Measurements from ENCODE around the gene RPL38.

Gene RPL38

DNA sequence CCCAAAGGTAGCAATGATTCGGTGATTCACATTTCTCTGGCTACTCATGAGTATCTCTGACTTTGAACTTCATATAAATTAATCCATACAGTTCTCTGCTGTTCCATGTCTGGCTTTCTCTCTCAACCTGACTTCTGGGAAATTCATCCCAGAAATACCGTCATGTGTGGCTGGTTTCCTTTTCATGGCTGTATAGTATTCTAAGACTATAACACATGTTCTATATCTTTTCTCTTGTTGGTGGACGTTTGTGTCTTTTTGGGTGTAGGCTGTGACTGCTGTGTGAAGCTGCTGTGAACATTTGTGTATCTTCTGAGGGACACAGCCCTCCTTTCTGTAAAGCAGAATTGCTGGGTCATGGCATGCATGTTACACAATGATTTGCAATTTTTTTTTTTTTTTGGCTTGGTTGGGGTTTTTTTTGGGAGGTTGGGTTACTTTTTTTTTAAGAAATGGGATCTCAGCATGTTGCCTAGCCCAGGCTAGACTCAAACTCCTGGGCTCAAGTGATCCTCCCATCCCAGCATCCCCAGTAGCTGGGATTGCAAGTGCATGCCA, 16.2 kb downstream of the RPL38 start:
- in situ Hi-C loops (cut with HindIII; ENCODE audit: low pct_ligation_motif_present, low pct_unique_long_range_greater_than_20kb, low sequenced_read_pairs) = no loop called here
- no peak for DNase-seq

DNA sequence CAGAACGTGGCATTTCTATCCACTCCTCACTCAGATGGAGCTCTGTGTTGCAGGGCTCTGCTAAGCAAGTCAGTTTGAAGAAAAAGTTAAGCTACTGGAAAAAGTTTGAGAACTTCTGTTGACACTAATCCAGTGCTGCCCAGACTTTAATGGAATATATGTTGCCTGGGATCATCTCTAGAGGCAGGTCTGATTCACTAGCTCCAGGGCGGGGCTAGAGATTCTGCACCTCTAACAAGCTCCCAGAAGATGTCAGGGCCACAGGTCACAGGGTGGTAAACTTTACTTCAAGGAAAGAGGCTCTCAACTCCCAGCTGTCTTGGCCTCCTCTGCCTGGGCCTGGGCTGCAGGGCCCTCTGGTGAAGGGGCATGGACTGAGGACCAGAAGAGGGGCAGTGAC, 16.7 kb downstream of the RPL38 start:
- DNase-seq = no peak
- in situ Hi-C loops (cut with HindIII; ENCODE audit: low pct_ligation_motif_present, low pct_unique_long_range_greater_than_20kb, low sequenced_read_pairs) = no loop called here

DNA sequence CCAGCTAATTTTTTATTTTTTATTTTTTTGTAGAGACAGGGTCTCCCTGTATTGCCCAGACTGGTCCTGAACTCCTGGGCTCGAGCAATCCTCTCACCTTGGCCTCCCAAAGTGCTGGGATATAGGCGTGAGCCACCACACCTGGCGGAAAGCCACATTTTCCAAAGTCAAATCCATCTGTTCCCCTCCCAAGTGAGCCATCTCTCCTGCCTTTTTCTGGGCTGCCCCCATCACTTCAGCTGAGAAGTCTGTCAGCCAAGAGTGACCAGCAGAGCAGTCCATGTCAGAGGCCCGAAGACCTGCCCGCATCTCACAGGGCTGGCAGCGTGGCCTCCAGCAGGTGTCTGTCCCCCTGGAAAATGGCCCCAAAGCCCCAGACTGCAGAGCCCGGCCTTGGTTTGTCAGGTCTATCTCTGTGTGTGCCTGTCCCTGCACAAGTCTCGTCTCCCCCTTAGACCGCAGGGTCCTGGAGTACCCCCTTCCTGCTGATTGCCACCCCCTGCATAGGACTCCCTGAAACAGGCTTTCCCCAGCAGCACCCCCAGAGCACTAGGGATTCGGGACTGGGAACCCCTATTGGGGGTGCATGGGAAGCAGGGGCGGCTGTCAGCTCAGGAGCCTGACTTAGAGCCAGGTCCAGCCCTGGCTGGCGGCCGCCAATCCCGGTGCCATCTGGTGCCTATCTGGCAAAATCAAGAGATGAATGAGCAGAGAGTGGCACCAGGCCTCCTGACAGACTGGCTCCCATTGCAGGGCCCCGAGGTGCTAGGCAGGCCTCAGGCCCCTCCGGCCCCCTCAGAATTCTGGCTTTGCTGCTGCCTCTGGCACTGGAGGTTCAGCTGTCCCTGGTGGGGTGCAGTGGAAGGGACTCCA, 17.7 kb downstream of the RPL38 start:
- in situ Hi-C loops (cut with HindIII; ENCODE audit: low pct_ligation_motif_present, low pct_unique_long_range_greater_than_20kb, low sequenced_read_pairs) = no loop called here
- DNase-seq = no peak

DNA sequence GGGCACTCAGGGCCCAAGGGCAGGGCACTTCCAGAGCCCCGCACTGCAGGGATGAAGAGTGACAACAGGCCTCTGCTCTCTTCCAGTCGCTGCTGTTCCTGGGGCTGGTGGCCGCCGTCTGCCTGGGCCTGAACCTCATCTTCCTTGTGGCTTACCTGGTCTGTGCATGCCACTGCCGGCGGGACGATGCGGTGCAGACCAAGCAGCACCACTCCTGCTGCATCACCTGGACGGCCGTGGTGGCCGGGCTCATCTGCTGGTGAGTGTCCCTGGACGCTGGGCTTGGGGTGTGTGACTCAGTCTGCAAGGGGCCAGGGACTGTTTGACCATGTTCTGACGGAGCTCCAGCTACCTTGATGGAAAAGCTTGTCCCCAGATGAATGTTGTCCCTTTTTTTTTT, 18.9 kb downstream of the RPL38 start:
- in situ Hi-C loops (cut with HindIII; ENCODE audit: low pct_ligation_motif_present, low pct_unique_long_range_greater_than_20kb, low sequenced_read_pairs) = no loop called here
- DNase-seq = no peak

DNA sequence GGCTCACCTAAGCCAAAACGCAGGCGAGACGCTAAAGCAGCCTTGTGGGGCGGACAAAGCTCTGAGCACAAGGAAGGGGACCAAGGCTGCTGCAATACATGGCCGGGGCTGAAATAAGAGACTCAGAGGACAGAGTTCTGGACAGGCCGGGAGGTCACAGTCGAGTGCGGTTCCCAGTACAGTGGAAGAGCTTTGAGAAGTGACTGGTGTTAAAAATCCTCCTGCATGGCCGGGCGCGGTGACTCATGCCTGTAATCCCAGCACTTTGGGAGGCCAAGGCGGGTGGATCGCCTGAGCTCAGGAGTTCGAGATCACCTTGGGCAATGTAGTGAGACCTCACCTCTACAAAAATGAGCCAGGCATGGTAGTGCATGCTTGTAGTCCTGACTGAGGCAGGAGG, 20.4 kb downstream of the RPL38 start:
- in situ Hi-C loops (cut with HindIII; ENCODE audit: low pct_ligation_motif_present, low pct_unique_long_range_greater_than_20kb, low sequenced_read_pairs) = no loop called here
- no peak for DNase-seq

DNA sequence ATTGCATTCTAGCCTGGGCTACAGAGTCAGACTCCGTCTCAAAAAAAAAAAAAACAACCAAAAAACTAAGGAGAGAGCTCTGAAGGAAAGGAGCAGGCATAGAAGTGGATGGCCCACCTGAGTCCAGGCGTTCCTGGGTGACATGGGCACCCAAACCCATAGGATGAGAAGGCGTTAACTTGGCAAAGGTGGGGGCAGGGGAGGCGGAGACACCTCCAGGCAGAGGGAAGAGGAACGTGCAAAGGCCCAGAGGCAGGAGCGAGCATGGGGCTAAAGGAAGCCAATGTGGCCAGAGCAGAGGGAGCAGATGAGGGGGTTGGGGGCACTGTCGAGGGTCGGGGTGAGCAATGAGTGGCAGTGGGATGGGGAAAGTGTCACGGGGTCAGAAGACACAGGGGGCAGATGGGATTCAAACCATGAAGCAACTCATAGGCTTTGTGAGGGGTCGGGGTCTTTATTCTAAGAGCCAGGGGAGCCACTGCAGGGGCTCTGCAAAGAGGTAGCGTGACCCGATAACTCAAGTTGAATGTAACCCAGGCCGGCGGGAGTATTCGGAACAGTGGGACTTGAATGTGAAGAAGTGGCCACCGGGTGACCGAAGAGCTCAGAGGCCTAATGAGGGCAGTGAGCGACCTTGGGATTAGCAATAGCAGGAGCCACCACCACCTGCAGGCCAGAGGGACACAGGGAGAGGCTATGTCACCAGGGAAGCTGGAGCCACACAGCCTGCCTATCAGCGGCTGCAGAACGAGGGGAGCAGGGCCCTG, 21.7 kb downstream of the RPL38 start:
- in situ Hi-C loops (cut with HindIII; ENCODE audit: low pct_ligation_motif_present, low pct_unique_long_range_greater_than_20kb, low sequenced_read_pairs) = no loop called here
- no peak for DNase-seq

DNA sequence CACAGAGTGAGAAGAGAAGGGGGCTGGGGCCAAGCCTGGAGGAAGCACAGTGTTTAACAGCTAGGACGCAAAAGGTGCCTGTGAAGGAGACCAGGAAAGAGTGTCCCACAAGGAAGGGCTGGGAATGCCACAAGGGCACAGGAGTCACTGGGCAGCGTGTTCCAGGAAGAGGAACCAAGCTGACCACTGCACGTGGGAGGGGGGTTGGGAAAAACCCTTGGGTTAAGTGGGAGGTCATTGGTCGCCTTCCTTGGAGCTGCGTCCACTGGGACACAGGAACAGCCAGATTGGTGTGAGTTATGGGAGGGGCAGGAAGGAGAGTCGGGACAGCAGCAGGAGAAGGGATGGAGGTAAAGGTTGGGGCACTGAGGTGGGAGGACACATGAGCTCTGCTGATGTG, 22.8 kb downstream of the RPL38 start:
- no peak for DNase-seq
- in situ Hi-C loops (cut with HindIII; ENCODE audit: low pct_ligation_motif_present, low pct_unique_long_range_greater_than_20kb, low sequenced_read_pairs) = no loop called here

DNA sequence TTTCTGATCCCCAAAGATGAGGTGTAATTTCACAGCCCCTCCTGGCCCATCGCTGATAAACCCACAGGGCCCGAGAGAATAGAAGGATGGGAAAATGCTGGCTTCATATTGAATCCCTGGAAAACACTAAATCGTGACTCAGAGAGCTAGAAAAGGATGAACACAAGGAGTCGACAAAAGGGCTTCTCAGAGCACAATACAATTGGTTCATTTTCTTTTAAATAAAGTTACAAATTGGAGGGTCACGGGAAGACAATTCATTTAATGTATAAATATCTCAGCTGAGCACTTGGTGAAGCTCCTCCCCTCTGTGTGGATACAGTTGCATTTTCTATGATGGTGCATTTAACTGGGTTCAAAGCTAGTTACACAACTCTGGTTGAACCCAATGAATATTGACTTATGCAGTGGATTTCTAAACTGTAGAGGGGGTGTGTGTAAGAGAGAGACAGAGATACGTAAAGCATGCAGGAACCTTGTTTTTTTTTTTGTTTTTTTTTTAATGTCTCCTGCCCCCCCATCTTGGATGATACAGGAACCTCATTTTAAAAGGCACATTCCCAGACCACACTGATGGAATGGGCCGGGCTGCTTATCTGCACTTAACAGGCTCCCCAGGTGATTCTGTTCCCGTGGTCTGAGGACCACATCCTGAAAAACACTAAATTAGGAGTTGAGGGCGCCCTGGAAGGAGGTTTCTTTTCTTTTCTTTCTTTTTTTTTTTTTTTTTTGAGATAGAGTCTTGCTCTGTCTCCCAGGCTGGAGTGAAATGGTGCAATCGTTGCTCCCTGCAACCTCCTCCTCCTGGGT, 24.0 kb downstream of the RPL38 start:
- DNase-seq = no peak
- in situ Hi-C loops (cut with HindIII; ENCODE audit: low pct_ligation_motif_present, low pct_unique_long_range_greater_than_20kb, low sequenced_read_pairs) = no loop called here

DNA sequence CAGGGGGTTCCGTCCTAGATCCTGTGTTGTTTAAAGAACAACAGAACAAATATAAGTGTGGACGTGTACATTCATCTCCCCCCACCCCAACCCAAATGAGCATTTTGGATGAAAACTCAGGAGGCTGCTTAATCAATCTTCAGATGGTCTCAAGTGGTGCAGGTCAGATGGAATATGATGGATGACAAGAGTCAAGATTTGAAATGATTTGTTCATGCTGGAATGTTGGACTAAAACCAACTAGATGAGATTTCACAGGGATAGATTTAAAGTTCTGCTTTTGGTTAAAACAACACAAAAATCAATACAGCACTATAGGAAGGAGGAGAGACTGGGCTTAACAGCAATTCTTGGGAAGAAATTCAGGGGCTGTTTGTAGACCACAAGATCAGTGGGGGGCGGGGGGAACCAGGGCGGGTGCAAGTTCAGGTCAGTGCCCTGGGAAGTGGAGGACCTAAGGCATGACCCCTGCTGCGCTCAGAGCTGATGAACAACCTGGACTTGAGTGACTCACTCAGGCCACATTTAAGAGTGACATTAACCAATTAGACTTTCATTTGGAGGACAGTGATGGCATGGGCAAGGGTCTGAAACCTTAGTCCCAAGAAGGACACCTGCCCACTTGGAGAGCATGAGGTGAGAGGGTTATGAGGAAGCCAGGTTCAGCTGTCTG, 25.0 kb downstream of the RPL38 start:
- DNase-seq = no peak
- in situ Hi-C loops (cut with HindIII; ENCODE audit: low pct_ligation_motif_present, low pct_unique_long_range_greater_than_20kb, low sequenced_read_pairs) = no loop called here

DNA sequence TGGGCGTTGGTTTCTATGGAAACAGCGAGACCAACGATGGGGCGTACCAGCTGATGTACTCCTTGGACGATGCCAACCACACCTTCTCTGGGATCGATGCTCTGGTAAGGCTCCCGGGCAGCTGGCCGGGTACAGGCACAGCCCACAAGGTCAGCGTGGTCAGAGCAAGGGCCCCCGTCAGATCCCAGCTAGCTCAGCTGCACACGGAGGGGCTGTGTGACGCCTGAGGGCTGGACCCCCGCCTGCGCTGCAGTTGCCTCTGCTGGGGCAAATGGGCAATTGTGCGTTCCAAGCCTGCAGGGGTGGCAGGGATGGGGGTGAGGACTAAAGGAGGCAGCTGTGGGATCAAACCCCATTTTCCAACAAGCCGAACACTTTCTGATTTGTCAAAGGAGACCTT, 27.4 kb downstream of the RPL38 start:
- in situ Hi-C loops (cut with HindIII; ENCODE audit: low pct_ligation_motif_present, low pct_unique_long_range_greater_than_20kb, low sequenced_read_pairs) = no loop called here
- DNase-seq = no peak

DNA sequence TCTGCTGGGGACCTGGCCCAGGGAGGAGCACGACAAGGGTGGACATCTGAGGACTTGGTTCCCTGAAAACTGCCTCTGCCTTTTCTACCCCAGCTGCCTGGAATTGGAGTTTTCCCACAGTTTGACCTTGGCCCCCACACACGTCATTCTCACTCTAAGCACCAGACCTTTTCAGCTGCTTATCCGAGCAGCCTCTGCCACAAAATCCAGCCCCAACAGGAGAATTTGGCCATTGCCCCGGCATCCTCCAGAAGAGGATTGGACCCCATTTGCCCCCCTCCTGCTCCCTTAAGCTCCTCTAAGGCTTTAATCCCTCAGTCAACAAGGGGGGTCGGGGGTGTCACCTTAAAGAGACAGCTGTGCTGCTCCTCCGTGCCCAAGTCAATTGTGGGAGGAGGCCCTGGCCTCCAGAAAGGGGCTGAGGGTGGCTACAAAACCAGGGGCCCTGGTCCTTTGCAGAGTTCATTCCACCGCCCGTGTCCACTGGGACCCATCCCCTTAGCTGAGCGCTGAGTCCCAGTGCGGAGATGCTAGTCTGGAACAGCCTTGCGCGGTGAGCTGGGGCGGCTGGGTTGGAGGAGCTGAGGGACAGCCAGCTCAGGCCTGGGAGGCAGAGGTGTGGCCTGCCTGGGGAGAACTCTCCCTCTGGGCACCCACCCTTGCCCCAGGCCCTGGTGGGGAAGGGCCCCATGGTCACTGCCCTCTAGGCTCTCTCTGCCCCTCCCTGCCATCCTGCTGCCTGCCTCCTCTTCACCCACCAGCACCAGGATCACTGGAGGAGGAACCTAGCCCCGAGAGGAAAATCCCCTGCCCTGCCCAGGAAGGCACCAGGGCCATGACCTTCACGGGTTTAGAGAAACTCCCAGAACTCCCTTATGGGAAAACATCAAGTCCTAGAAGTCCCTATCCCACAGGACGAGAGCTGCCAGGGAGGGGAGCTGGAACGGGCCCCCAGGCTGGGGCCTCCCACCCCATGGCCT, 28.7 kb downstream of the RPL38 start:
- in situ Hi-C loops (cut with HindIII; ENCODE audit: low pct_ligation_motif_present, low pct_unique_long_range_greater_than_20kb, low sequenced_read_pairs) = no loop called here
- DNase-seq = no peak

DNA sequence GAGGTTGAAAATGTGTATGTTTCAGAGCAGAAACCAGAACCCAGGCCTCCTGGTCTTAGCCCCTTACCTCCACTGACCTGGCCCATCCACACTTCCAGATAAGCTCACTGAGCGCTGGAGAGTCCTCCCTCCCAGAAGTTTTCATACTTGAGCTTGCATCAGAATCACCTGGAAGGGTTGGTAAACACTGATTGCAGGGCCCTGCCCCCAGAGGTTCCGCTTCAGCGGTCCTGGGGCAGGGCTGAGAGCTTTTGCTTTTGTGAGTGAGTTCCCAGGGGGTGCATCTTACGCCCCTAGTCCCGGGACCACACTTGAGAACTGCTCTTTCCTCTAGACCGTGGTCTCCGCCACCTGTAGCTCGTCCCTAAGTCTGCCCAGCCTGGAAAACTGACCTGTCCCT, 30.5 kb downstream of the RPL38 start:
- DNase-seq = no peak
- in situ Hi-C loops (cut with HindIII; ENCODE audit: low pct_ligation_motif_present, low pct_unique_long_range_greater_than_20kb, low sequenced_read_pairs) = no loop called here

DNA sequence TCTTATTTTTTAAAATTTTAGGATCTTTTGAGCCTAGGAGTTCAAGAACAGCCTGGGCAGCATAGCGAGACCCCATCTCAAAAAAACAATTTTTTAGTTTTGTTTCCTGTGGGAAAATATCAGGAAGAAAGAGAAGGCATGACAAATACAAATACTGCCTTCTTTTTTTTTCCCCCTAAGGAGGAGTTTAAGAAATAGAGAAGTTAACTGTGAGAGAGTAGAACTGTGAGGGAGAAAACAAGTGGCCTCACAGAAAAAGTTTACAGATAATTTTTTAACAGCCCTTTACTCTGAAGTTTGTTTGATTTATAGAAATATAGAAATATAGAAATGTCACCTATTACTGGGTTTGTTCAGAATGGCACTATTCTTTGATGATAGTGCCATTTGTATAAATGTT, 31.0 kb downstream of the RPL38 start:
- DNase-seq = no peak
- in situ Hi-C loops (cut with HindIII; ENCODE audit: low pct_ligation_motif_present, low pct_unique_long_range_greater_than_20kb, low sequenced_read_pairs) = no loop called here

DNA sequence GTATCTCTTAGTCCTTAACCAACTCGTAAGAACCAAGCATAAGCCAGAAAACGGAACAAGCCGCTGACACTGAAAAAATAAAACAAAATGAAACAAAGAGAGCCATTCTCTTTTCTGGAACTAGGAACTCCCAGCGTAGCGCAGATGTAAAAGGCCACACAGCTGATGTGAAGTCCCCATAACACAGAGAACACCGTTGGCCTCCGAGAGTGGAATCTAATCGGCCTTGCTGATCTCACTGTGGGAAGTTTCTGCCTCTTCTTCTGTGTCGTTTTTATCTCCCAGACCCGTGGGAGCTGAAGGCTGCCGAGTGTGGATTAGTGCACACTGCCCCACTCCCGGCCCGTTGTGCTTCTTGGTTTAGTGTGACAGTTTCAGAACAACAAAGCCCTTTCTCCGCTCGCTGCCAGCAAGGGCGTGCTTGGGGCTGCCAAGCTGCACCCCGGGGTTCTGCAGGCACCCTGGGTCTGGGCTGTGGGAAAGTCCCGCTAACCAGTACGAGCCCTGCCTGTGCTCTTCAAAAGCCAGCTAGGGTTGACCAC, 31.6 kb downstream of the RPL38 start:
- in situ Hi-C loops (cut with HindIII; ENCODE audit: low pct_ligation_motif_present, low pct_unique_long_range_greater_than_20kb, low sequenced_read_pairs) = no loop called here
- DNase-seq = no peak

DNA sequence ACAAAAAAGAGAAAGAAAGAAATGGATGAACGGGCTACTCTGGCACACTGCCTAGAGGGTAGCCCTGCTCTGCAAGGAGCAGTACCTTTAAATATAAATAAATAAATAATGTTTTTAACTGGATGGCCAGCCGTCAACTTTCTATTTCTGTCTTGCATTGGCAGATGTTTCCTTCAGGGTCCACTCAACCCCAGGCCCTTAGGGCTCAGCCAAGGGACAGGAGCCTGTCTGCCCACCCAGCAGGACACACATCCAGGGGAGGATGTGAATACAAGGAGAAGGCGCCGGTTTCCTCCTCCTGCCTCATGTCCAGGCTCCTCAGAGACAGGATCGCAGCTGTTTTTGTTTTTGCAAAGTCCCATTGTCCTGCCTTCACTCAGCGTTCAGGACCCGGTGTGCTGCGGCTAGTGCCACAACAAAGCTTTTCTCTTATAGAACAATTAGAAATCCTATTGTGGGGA, 32.5 kb downstream of the RPL38 start:
- in situ Hi-C loops (cut with HindIII; ENCODE audit: low pct_ligation_motif_present, low pct_unique_long_range_greater_than_20kb, low sequenced_read_pairs) = no loop called here
- DNase-seq = no peak

DNA sequence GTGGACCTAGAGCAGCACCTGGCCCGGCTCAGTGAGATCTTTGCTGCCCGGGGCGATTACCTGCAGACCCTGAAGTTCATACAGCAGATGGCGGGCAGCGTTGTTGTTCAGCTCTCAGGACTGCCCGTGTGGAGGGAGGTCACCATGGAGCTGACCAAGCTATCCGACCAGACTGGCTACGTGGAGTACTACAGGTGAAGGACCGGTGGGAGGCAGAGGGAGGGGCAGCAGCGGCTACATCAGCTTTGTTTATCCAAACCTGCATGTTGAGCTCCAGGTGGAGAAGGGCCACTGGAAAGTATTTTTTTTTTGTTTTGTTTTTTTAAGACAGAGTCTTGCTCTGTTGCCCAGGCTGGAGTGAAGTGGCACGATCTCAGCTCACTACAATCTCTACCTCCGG, 33.8 kb downstream of the RPL38 start:
- no peak for DNase-seq

DNA sequence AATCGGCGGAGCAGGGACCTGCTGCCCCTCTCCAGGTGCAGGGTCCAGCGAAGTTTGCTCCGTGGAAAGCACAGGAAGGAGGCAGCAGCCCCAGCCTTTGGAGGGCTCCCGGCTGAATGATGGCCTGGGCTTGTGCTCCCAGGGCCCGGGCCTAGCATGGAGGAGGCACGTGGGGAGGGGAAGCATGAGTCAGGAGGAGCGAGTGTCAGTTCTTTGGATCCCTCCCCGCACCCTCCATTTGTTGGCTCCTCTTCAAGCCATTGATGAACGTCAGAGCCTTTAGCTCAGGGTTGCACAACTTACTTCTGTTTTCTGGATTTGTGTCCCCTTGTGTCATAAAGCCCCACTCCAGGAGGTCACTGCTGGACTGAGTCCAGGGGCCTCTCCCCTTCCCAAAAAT, 35.7 kb downstream of the RPL38 start:
- no peak for DNase-seq
- in situ Hi-C loops (cut with HindIII; ENCODE audit: low pct_ligation_motif_present, low pct_unique_long_range_greater_than_20kb, low sequenced_read_pairs) = no loop called here

More for the DNA sequence above, 33.8 kb downstream of the RPL38 start:
- in situ Hi-C loops (cut with HindIII; ENCODE audit: low pct_ligation_motif_present, low pct_unique_long_range_greater_than_20kb, low sequenced_read_pairs) = no loop called here
